GM18499 (cell line): ENCODE results near the gene OR10H2.
"Not testable (repeated sequence)": the region's sequence is repeated elsewhere in the genome, so short reads cannot be mapped to it uniquely, and the experiment has no call there.

Source experiments
- ATAC-seq: cut with Tn5 transposase; IDR thresholded peaks from one replicate; pipeline ENCODE4 v1.9.1; 2021; ENCODE audit warnings: moderate number of reproducible peaks; ENCODE audit not compliant: insufficient read depth, unreplicated experiment

Gene OR10H2

DNA sequence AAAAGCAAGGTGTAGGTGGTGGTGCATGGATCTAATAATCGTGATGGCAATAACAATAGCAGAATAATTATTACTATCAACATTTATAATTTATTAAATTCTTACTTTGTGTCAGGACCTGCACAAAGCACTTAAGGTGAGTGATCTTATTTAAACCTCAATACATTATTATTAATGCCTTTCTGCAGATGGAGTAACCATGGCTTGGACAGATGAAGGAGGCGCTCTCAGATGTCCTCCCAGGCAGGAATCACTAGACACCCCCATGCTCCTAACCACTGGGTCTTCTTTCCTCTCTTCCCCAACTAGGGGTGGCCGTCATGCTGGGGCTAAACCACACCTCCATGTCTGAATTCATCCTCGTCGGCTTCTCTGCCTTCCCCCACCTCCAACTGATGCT lies at the start of gene OR10H2:
Gene OR10H2 (plus strand): TSS at position 301 of the 400 bp plus-strand sequence. CDS start 20 bp downstream, at position 321.
- ATAC-seq: no peak

DNA sequence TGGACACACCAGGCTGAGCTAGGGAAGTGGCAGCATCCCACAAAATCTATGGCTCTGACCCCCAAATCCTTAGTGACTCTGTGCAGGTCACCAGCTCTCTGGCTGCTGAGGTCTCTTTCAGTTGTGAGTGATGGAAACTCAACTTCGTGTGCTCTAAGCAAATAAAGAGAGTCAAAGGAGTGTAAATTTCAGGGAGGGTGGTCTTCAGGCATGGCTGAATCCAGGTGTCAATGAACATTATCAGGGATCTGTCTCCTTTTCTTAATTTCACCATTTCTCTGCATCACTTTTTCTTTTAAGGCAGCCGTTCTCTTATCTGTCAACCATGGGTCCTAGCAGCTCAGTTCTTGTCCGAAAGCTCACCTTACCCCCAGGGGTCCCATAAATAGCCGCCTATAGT lies 48.7 kb upstream of the OR10H2 start:
- no peak for ATAC-seq

DNA sequence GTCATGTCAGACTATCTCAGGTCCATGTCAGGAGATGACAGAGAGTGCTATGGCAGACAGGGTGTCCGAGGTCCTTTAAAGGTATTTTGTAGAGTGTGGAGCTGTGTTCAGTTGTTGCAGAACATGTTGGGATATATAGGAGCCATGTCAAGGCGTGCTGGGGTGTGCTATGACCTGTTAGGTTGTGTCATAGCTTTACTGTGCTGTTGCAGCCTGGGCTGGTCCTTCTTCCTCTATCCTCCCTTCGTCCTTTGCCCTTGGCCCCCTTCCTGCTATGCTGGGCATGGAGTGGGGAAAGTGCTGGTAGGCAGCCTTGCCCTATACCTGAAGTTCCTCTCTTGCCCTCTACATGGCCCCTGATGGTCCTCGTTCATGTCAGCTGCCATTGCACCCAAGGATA lies 48.0 kb upstream of the OR10H2 start:
- ATAC-seq: not testable (repeated sequence)

- no peak for ATAC-seq
Observed at GRCh38 chr19:15680478-15681322, 47.1 kb upstream of the OR10H2 start.

- no peak for ATAC-seq
Observed at GRCh38 chr19:15683411-15683810, 44.4 kb upstream of the OR10H2 start.

- ATAC-seq: no peak
Observed at GRCh38 chr19:15684828-15685227, 43.0 kb upstream of the OR10H2 start.

DNA sequence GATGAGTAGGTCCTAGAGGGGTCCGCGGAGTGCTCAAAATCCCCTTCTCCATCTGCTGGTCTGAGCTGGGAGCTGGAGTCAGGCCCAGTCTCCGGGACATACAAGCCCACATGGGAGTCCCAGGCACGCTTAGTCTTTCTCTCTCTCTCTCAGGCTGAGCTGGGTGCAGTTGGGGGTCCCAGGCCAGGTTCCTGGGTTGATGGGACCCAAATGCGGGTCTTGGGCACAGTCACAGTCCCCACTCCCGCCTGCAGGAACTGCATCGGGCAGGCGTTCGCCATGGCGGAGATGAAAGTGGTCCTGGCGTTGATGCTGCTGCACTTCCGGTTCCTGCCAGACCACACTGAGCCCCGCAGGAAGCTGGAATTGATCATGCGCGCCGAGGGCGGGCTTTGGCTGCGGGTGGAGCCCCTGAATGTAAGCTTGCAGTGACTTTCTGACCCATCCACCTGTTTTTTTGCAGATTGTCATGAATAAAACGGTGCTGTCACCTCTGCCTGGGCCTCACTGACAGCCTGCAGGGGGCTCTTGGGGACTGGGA lies 31.1 kb upstream of the OR10H2 start:
- no peak for ATAC-seq

DNA sequence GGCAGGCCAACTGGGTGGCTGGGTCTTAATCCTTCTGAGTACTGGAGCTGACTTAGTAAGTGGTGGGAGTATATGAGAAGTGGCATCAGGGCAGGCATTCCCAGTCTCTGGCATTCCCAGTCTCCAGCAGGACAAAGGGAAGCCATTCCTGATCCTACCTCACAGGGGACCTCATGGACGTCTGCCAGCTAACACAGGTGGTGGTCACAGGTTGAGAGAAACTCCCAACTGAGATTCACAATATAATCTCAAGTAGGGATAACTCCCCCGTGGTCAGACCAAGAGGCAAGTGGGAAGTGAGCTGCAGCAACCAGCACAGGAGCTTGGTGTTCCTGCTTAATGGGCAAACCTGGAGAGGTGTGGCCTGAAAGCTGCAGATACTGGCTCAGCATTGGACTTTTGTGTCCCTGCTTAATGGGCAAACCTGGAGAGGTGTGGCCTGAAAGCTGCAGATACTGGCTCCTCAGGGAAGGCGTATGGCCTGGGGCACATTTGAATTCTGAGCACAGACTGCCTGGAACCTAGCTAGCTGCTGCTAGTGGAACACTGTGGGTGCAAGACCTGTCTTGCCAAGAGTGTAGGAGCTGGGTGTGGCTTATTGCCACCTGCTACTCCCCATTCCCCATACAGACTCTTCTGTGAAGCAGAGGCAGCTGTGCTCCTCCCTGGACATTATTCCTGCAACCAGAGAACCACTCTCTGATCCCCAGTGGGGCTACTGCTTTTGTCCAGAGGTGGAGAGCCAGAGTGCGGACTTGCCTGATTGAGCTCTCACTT lies 25.9 kb upstream of the OR10H2 start:
- ATAC-seq: no peak

- no peak for ATAC-seq
Observed at GRCh38 chr19:15702534-15702930, 25.3 kb upstream of the OR10H2 start.

GRCh38 chr19:15714638-15715037 lies 13.2 kb upstream of the OR10H2 start:
- no peak for ATAC-seq

DNA sequence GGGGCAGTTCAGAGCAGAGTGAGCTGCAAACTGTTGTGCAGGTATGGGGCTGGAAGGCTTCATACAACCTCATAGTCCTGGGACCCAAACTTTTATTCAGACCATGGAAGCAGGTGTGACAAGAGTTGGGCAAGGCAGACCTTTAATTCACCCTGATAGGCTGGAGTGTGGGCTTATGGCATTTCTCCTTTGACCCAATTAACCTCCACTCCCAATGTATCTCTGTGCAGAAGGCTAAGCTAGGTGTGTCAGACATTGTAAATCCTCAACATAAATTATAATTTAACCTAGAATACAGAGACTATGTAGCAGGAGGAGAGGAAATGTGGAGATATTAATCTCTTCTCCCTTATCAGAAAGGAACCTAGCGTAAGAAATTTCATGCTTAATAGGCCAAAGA lies 12.2 kb upstream of the OR10H2 start:
- ATAC-seq: no peak

DNA sequence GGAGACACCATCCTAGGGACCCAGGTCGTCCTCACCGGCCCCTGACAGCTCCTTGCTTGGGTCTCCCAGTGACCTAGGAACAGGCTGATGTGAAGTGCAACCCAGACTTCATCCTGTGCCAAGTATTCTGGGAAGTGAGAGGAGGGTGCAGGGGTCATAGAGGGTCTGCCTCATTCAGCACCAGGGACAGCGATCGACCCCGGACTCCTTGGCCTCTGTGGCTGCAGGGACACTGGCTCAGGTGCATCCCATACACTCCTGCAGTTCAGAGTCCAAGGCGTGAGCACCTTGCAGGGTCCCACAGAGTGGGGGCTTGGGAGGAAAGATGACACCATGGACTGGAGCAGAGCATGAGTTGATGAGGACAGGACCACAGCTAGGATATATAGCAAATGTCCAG lies 10.0 kb upstream of the OR10H2 start:
- ATAC-seq: no peak

GRCh38 chr19:15721268-15721667 lies 6.6 kb upstream of the OR10H2 start:
- ATAC-seq: no peak

- no peak for ATAC-seq
Observed at GRCh38 chr19:15722956-15723355, 4.9 kb upstream of the OR10H2 start.

DNA sequence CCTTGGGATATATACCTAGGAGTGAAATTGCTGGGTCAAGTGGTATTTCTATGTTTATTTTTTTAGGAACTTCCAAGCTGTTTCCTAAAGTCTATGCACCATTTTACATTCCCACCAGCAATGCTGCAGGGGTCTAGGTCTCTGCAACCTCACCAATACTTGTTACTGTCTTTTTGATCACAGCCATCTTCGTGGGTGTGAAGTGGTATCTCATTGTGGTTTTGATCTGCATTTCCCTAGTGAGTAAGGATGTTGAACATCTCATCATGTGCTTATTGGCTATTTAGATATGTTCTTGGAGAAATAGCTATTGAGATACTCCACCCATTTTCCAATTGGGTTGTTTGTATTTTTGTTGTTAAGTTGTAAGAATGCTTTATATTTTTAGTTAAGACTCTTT lies 2.7 kb downstream of the OR10H2 start:
- no peak for ATAC-seq

DNA sequence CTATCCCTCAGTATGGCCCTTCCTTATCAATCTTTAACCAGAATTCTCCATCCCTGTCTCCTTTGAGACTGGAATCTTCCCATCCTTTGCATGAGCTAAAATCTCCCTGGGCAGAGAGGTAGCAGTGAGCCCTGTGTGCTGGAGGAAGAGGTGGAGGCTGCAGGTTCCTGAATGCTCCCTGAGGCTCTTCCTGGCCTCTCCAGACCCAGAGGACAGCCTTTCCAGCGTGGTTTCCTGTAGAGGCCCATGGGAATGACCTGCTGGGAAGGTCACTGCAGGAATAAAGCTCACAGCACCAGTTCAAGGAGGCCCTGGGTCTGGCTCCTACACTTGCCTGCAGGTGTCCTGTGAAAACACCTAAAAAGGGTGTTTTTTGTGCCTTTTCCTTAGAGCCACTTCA lies 4.6 kb downstream of the OR10H2 start:
- ATAC-seq: no peak

DNA sequence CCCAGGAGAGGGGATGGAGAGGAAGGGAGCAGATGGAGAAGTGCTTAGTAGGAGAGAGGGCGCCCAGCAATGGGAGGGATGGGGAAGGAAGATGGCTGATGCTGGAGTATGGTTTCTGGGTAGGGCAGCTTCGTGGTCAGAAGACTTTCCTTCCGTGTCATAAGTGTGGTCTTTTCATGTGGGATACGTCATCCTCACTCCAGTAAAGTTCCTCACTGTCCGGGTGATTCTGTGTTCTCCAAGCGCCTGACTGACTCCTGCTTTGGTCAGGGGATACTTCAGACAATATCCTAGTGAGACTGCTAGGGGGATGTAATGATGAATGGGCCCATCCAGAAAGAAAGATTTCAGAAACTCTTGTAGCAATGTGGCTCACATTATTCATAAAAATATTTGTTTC lies 6.1 kb downstream of the OR10H2 start:
- no peak for ATAC-seq

DNA sequence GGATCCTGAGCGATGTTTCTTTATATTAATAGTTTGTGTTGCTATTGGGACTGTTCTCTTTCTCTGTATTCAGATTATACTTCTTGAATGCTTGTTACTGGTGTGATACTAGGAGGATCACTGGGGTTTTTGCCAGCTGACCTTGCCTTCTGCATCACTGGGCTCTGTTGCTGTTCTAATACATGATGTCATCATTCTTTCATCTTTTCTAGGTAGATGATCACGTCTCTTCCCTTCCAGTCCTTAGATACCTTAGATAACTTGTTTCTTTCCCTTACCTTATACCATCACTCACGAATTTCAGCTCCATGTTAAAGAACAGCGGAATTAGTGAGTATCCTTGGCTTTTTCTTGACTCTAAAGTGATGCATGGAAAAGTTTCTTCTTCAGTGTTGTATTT lies 9.9 kb downstream of the OR10H2 start, which contains the start of gene OR10H3:
Gene OR10H3 (plus strand): TSS at position 264 of the 400 bp plus-strand sequence. CDS start 3,408 bp downstream, outside the sequence.
- no peak for ATAC-seq

DNA sequence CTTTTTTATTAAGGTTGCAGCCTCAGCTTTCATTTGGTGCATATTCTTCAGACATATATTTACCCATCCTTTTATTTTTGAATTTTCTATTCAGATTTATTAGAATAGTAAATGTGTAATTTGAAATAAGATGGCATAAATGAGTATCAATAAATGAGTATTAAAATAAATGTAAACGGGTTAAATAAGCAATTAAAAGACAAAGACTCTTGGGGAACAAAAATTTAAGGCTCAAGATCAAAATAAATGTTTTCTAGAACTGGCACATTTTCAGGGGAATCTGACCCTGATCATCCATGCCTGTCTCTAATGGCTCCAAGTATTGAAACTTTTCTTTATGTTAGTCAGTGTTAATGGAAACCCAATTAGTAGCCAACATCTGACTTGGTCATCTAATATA lies 13.0 kb downstream of the OR10H2 start:
- no peak for ATAC-seq

- no peak for ATAC-seq
Observed at GRCh38 chr19:15748239-15748638, 20.4 kb downstream of the OR10H2 start.

- ATAC-seq: no peak
Observed at GRCh38 chr19:15758379-15758778, 30.6 kb downstream of the OR10H2 start.
